ENCODE data around the gene TCF15. TPM values are rescaled to one million over a fixed set of nuclear protein-coding genes. Genes with fewer than 3 reads are reported as not detected.
A peak's percentile ranks its signal among the peaks of the same experiment; 100 is the strongest.

The TCF15 gene
- total RNA-seq, 1 donor from 2014 or later = not detected

DNA sequence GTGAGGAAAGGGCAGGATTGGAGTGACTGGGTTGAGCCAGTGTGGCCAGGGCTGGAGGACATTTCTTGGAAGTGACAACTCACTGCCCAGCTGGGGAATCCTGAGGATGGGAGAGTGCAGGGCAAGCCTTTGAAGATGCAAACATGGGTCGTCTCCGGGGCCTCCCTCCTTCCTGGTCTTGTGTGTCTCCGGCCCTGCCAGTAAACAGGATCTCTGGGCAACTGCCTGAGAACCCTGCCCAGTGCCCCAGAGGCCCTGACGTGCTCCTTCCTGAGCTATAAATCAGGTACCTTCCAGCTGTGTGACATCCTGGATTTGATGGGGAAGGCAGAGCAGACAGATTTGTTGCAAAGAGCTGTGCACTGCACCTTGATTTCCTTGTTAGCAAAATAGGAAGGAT is 12.9 kb upstream of the TCF15 start:
- Histone ChIP-seq H2AFZ (ENCODE audit: low read depth, low read length) (no peak overlapping the region), H3K4me3 (ENCODE audit: insufficient read depth, low read depth, low read length) (no peak overlapping the region), H3K4me2 (ENCODE audit: low read length) (no peak overlapping the region), H3K9ac (ENCODE audit: low read length) (no peak overlapping the region), H3K4me1 (ENCODE audit: insufficient read depth, low read length) (peaks cover 3% of the 10 kb centered on the region), H3K9me3 (ENCODE audit: insufficient read depth, low read depth, low read length) (peaks cover 9% of the 10 kb centered on the region), H4K20me1 (ENCODE audit: insufficient read depth, low read length) (no peaks in the 10 kb centered on the region), H3K27ac (ENCODE audit: low read depth, low read length) (no peak overlapping the region), H3K36me3 (ENCODE audit: insufficient read depth, low read length) (no peaks in the 10 kb centered on the region), H3K27me3 (ENCODE audit: insufficient read depth, low read length) (peaks cover 10% of the 10 kb centered on the region), H3K79me2 (ENCODE audit: insufficient read depth, low read length) (no peaks in the 10 kb centered on the region)
- no peak overlapping the region for H3K4me3 Mint-ChIP-seq (ENCODE audit: unreplicated experiment)
- TF ChIP-seq CTCF (IDR thresholded peaks at IDR 0.05; ENCODE audit: insufficient read depth, low read depth, low read length) (no peak), EZH2 (IDR thresholded peaks at IDR 0.05; ENCODE audit: insufficient read depth, low read length) (no peak)
- peaks cover 7% of the 10 kb centered on the region for H3K4me1 Mint-ChIP-seq (ENCODE audit: low read depth, unreplicated experiment)
- no peak overlapping the region for H3K27ac Mint-ChIP-seq (ENCODE audit: unreplicated experiment)
- no peaks in the 10 kb centered on the region for H3K36me3 Mint-ChIP-seq (ENCODE audit: low read depth, unreplicated experiment)
- no peak for DNase-seq (ENCODE audit: low read depth)
- peaks cover 19% of the 10 kb centered on the region for H3K9me3 Mint-ChIP-seq (ENCODE audit: unreplicated experiment)
- FAIRE-seq = no peak
- peaks cover 30% of the 10 kb centered on the region for H3K27me3 Mint-ChIP-seq (ENCODE audit: low read depth, unreplicated experiment)

- Histone ChIP-seq H3K27me3 (ENCODE audit: insufficient read depth, low read length) (peaks cover 10% of the 10 kb centered on the region), H4K20me1 (ENCODE audit: insufficient read depth, low read length) (no peaks in the 10 kb centered on the region), H3K9ac (ENCODE audit: low read length) (no peak overlapping the region), H3K9me3 (ENCODE audit: insufficient read depth, low read depth, low read length) (peaks cover 12% of the 10 kb centered on the region), H3K4me3 (ENCODE audit: insufficient read depth, low read depth, low read length) (no peak overlapping the region), H3K4me2 (ENCODE audit: low read length) (no peak overlapping the region), H3K27ac (ENCODE audit: low read depth, low read length) (no peak overlapping the region), H3K4me1 (ENCODE audit: insufficient read depth, low read length) (peaks cover 3% of the 10 kb centered on the region), H3K79me2 (ENCODE audit: insufficient read depth, low read length) (no peaks in the 10 kb centered on the region), H2AFZ (ENCODE audit: low read depth, low read length) (no peak overlapping the region), H3K36me3 (ENCODE audit: insufficient read depth, low read length) (no peaks in the 10 kb centered on the region)
- peaks cover 7% of the 10 kb centered on the region for H3K4me1 Mint-ChIP-seq (ENCODE audit: low read depth, unreplicated experiment)
- no peak overlapping the region for H3K4me3 Mint-ChIP-seq (ENCODE audit: unreplicated experiment)
- no peaks in the 10 kb centered on the region for H3K36me3 Mint-ChIP-seq (ENCODE audit: low read depth, unreplicated experiment)
- DNase-seq (ENCODE audit: low read depth) (no peak), FAIRE-seq (no peak)
- H3K27ac Mint-ChIP-seq (ENCODE audit: unreplicated experiment) = no peak overlapping the region
- peaks cover 24% of the 10 kb centered on the region for H3K27me3 Mint-ChIP-seq (ENCODE audit: low read depth, unreplicated experiment)
- TF ChIP-seq EZH2 (IDR thresholded peaks at IDR 0.05; ENCODE audit: insufficient read depth, low read length) (no peak), CTCF (IDR thresholded peaks at IDR 0.05; ENCODE audit: insufficient read depth, low read depth, low read length) (no peak)
- peaks cover 20% of the 10 kb centered on the region for H3K9me3 Mint-ChIP-seq (ENCODE audit: unreplicated experiment)
Measured at GRCh38 chr20:622161-622560, 12.1 kb upstream of the TCF15 start.

- no peak overlapping the region for H2AFZ ChIP-seq (ENCODE audit: low read depth, low read length)
- peak overlapping the region; percentile 35 for H3K27ac Mint-ChIP-seq (ENCODE audit: unreplicated experiment)
- H3K4me2 ChIP-seq (ENCODE audit: low read length) = no peak overlapping the region
Measured at GRCh38 chr20:621125-621756, 11.1 kb upstream of the TCF15 start.

More at GRCh38 chr20:621125-621756, 11.1 kb upstream of the TCF15 start:
- Histone ChIP-seq H3K4me3 (ENCODE audit: insufficient read depth, low read depth, low read length) (no peak overlapping the region), H3K79me2 (ENCODE audit: insufficient read depth, low read length) (no peaks in the 10 kb centered on the region), H3K4me1 (ENCODE audit: insufficient read depth, low read length) (peaks cover 3% of the 10 kb centered on the region), H3K27me3 (ENCODE audit: insufficient read depth, low read length) (peaks cover 7% of the 10 kb centered on the region), H3K36me3 (ENCODE audit: insufficient read depth, low read length) (no peaks in the 10 kb centered on the region), H3K9me3 (ENCODE audit: insufficient read depth, low read depth, low read length) (peaks cover 12% of the 10 kb centered on the region), H3K27ac (ENCODE audit: low read depth, low read length) (no peak overlapping the region), H4K20me1 (ENCODE audit: insufficient read depth, low read length) (no peaks in the 10 kb centered on the region), H3K9ac (ENCODE audit: low read length) (no peak overlapping the region)
- DNase-seq (ENCODE audit: low read depth) (peak; percentile 7), FAIRE-seq (no peak)
- Mint-ChIP-seq H3K4me3 (ENCODE audit: unreplicated experiment) (peak overlapping the region; percentile 51), H3K27me3 (ENCODE audit: low read depth, unreplicated experiment) (peaks cover 20% of the 10 kb centered on the region), H3K36me3 (ENCODE audit: low read depth, unreplicated experiment) (no peaks in the 10 kb centered on the region), H3K9me3 (ENCODE audit: unreplicated experiment) (peaks cover 20% of the 10 kb centered on the region), H3K4me1 (ENCODE audit: low read depth, unreplicated experiment) (peaks cover 7% of the 10 kb centered on the region)
- no peak for TF ChIP-seq CTCF (IDR thresholded peaks at IDR 0.05; ENCODE audit: insufficient read depth, low read depth, low read length)
- no peak for TF ChIP-seq EZH2 (IDR thresholded peaks at IDR 0.05; ENCODE audit: insufficient read depth, low read length)

All from astrocyte (in vitro differentiated cells and primary cell).